Subcutaneous abdominal adipose tissue (tissue), 5 donors: Measurements from ENCODE around the gene TEAD1.
"Not testable (repeated sequence)": the region's sequence is repeated elsewhere in the genome, so short reads cannot be mapped to it uniquely, and the experiment has no call there.

Experiments used
- H3K27ac ChIP-seq: one replicate; pipeline ENCODE4 v1.7.0; 2013; ENCODE audit warnings: low read depth, mild to moderate bottlenecking, inconsistent platforms, low read length, moderate library complexity
- H3K27me3 ChIP-seq, 5 donors: one replicate each; pipeline ENCODE4 v1.7.0; 2013; ENCODE audit warnings: low read length in 5 of 5, inconsistent platforms in 1 of 5; ENCODE audit not compliant: control insufficient read depth in 5 of 5, insufficient read depth in 4 of 5
- H3K36me3 ChIP-seq, 5 donors: one replicate each; pipeline ENCODE4 v1.7.0; 2013; ENCODE audit warnings: low read length in 5 of 5; ENCODE audit not compliant: control insufficient read depth in 5 of 5, insufficient read depth in 5 of 5
- H3K4me1 ChIP-seq, 5 donors: one replicate each; pipeline ENCODE4 v1.7.0; 2013; ENCODE audit warnings: low read length in 5 of 5, mild to moderate bottlenecking in 3 of 5, moderate library complexity in 1 of 5; ENCODE audit not compliant: control insufficient read depth in 5 of 5, insufficient read depth in 5 of 5
- H3K4me3 ChIP-seq, 5 donors: one replicate each; pipeline ENCODE4 v1.7.0; 2013; ENCODE audit warnings: low read length in 5 of 5, low read depth in 1 of 5
- H3K9ac ChIP-seq, 5 donors: one replicate each; pipeline ENCODE4 v1.7.0; 2013; ENCODE audit warnings: low read length in 5 of 5, mild to moderate bottlenecking in 4 of 5, moderate library complexity in 3 of 5
- H3K9me3 ChIP-seq, 5 donors: one replicate each; pipeline ENCODE4 v1.7.0; 2013; ENCODE audit warnings: low read length in 5 of 5; ENCODE audit not compliant: control insufficient read depth in 5 of 5
- donor health status: healthy.
- donor health status: healthy.
- donor health status: healthy.
- donor health status: healthy.
- donor health status: healthy.

The TEAD1 gene

DNA sequence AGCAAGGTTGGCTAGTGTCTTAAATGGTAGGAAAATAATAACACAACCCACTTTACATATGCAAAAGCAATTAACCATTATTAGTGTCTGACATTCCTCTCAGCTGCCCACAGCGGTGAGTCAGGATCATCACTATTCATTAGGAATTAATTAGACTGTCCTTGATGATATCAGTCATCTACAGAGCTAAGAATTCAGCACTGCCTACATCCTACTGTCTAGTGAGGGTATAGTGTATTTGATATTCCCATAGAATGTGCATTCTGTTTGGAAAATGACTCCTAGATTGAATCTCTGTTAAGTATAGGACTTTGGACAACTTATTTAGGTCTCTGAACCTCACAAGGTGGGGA, 82.2 kb downstream of the TEAD1 start:
- H3K9me3 ChIP-seq: no peaks in the 10 kb centered on the region
- H3K27ac ChIP-seq: no peak overlapping the region
- no peaks in the 10 kb centered on the region for H3K27me3 ChIP-seq
- peaks cover 0 to 3% (median 0%) of the 10 kb centered on the region in 5 donors for H3K4me1 ChIP-seq
- no peak overlapping the region for H3K4me3 ChIP-seq
- H3K36me3 ChIP-seq: no peaks in the 10 kb centered on the region
- no peak overlapping the region for H3K9ac ChIP-seq

DNA sequence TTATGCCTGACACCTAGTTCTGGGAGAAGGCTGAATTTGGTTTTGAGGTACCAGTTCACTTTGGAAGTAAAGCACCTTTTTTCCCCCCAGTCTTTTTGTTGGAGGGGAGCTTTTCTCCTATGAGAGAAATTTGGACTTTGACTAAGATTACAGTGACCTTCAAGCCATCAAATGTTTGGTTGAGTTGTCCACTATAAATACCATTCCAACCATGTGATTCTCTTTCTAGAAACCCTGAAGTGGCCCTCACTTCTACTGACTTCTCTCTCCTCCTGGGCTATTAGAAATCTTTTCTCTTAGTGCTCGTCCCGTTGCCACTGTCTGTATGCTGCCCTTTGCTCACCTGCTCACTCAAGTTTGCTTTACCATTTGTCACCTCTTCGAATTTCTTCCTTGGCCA, 82.6 kb downstream of the TEAD1 start:
- H3K27me3 ChIP-seq: no peaks in the 10 kb centered on the region
- H3K27ac ChIP-seq: no peak overlapping the region
- H3K4me3 ChIP-seq: no peak overlapping the region
- H3K9me3 ChIP-seq: no peaks in the 10 kb centered on the region
- H3K4me1 ChIP-seq: peaks cover 0 to 3% (median 2%) of the 10 kb centered on the region in 5 donors
- no peaks in the 10 kb centered on the region for H3K36me3 ChIP-seq
- no peak overlapping the region for H3K9ac ChIP-seq

DNA sequence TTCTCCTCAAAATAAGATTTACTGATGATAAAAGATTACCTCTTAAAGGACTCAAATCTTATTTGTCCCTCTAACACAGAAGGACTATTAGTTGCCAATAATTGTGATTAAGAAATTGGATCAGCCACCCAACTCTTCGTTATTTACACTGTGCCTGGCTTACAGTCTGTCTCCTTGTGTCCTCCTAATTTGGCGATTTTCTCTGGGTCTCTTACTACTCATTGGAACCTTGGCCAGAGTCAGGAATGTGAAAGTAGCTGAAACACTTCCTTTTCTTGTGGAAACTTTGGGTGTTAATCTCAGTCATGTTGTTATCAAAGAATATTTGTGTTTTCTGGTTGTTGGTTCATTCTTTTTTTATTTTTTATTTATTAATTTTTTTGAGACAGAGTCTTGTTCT, 83.2 kb downstream of the TEAD1 start:
- H3K9me3 ChIP-seq: no peaks in the 10 kb centered on the region
- H3K36me3 ChIP-seq: no peaks in the 10 kb centered on the region
- H3K4me1 ChIP-seq: peaks cover 0 to 8% (median 3%) of the 10 kb centered on the region in 5 donors
- no peak overlapping the region for H3K27ac ChIP-seq
- no peak overlapping the region for H3K9ac ChIP-seq
- no peaks in the 10 kb centered on the region for H3K27me3 ChIP-seq
- H3K4me3 ChIP-seq: no peak overlapping the region

DNA sequence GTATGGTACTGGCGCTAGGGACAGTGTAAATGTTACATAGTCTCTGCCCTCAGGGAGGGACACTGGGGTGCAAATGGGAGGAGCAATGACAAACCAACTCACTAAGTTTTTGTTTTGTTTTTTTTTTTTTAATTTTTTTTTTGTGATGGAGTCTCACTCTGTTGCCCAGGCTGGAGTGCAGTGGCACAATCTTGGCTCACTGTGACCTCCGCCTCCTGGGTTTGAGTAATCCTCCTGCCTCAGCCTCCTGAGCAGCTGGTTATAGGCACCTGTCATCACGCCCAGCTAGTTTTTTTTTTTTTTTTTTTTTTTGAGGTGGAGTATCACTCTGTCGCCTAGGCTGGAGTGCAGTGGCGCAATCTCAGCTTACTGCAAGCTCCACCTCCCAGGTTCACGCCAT, 83.9 kb downstream of the TEAD1 start:
- not testable (repeated sequence) for H3K27me3 ChIP-seq, H3K36me3 ChIP-seq, H3K4me3 ChIP-seq, H3K9ac ChIP-seq, H3K27ac ChIP-seq, H3K4me1 ChIP-seq, H3K9me3 ChIP-seq

DNA sequence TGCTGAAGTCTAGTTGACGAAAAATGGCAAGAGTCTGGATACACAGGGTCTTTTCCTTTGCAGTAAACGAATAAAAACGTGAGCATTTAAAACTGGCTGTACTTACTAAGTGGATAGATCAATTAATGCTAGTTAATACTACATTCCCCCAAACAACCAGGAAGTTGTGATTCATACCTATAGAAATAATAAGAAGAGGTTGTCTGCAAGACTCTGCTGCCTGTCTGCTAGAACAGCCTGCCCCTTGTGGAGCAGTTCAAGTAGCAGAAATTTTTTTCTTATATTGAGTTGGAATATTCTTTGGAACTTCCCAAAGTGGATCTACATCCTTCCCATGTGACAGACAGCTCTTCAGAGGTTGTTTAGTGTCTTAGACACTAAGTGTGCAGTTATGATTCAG, 86.8 kb downstream of the TEAD1 start:
- Histone ChIP-seq H3K4me1 (peaks cover 0 to 8% (median 4%) of the 10 kb centered on the region in 5 donors), H3K27me3 (no peaks in the 10 kb centered on the region), H3K4me3 (no peak overlapping the region), H3K9ac (no peak overlapping the region), H3K27ac (no peak overlapping the region), H3K36me3 (peaks cover 3 to 17% (median 13%) of the 10 kb centered on the region in 5 donors), H3K9me3 (no peaks in the 10 kb centered on the region)

DNA sequence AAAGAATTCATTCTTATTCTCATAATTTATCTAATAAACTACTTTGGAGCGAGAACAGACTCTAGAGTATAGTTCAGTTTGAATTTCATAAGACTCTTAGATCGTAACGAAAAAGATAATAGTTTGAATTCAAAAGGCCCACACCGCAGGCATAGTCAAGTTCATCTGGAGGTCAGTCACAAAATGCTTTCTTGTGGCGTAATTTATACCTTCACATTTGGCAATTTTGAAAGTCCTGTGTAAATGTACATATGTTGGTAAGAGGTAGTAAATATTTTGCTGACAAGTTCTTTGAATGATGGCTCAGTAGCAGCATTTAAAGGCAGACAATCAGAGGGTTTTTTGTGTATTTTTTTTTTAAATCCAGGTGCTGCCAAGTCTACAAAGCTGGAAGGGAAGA, 88.1 kb downstream of the TEAD1 start:
- Histone ChIP-seq H3K27me3 (no peaks in the 10 kb centered on the region), H3K4me1 (peaks cover 0 to 12% (median 6%) of the 10 kb centered on the region in 5 donors)

DNA sequence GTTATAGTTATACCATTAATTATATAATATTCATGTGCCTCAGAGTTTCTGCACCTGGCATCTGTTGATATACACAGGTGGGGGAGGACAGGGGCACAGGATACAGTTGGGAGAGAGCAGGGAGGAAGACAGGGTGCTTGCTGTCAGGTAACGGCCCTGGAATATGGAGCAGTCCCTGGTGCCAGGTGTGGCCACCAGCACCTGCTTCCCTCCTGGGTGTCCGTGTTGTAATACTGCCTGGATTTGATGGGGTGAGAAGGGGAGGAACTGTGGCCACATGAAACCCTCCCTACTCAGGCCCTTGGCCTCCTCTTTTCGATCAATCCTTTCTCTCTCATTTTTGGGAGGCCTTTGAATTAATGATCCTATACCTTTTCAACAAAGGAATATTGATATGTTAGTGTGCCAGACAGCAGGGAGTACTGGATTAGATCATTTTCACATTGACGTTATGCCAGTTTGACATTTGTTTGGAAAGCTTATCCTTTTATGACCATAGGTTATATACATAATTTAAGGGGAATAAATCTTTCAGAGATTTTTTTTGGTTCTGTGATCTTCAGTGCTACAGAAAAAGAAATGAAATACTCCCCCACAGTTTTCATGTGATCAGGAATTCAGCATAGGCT, 88.6 kb downstream of the TEAD1 start:
- Histone ChIP-seq H3K27ac (no peak overlapping the region), H3K4me1 (peaks cover 0 to 17% (median 12%) of the 10 kb centered on the region in 5 donors), H3K27me3 (no peaks in the 10 kb centered on the region)

More for the DNA sequence above, 88.1 kb downstream of the TEAD1 start:
- H3K9me3 ChIP-seq: no peaks in the 10 kb centered on the region
- no peak overlapping the region for H3K4me3 ChIP-seq
- H3K36me3 ChIP-seq: peaks cover 8 to 21% (median 15%) of the 10 kb centered on the region in 5 donors
- H3K27ac ChIP-seq: no peak overlapping the region
- no peak overlapping the region for H3K9ac ChIP-seq

DNA sequence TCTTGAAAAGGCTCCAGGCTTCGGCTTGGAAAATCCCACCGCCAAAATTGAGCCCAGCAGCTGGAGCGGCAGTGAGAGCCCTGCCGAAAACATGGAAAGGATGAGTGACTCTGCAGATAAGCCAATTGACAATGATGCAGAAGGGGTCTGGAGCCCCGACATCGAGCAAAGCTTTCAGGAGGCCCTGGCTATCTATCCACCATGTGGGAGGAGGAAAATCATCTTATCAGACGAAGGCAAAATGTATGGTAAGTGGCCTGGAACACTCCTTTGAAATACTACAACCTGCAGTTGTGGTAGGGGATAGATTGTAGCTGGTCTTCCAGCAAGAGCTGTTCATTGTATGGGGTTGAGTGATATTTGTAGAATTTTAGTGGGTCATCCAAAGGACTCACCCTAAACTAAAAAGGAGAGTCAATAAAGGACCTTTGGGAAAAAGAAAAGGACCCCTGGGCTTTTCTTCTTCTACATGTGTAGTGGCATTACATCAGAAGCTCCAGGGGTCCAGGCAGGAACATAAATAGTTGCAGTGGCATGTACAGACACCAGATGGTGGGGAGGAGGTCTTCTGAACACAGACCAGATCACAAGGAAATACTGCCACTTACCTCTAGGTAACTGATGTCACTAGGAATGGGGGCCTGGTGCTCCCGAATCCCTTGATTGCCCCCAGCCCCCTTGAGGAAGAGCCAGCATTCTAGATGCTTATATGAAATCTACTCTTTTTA, 90.1 kb downstream of the TEAD1 start:
- no peak overlapping the region for H3K27ac ChIP-seq
- no peaks in the 10 kb centered on the region for H3K27me3 ChIP-seq
- H3K36me3 ChIP-seq: peaks cover 8 to 21% (median 15%) of the 10 kb centered on the region in 5 donors
- no peak overlapping the region for H3K4me3 ChIP-seq
- no peaks in the 10 kb centered on the region for H3K9me3 ChIP-seq
- H3K9ac ChIP-seq: no peak overlapping the region
- peaks cover 0 to 31% (median 24%) of the 10 kb centered on the region in 5 donors for H3K4me1 ChIP-seq

More for the DNA sequence above, 88.6 kb downstream of the TEAD1 start:
- H3K9ac ChIP-seq: no peak overlapping the region
- peaks cover 8 to 21% (median 15%) of the 10 kb centered on the region in 5 donors for H3K36me3 ChIP-seq
- no peaks in the 10 kb centered on the region for H3K9me3 ChIP-seq
- H3K4me3 ChIP-seq: no peak overlapping the region

DNA sequence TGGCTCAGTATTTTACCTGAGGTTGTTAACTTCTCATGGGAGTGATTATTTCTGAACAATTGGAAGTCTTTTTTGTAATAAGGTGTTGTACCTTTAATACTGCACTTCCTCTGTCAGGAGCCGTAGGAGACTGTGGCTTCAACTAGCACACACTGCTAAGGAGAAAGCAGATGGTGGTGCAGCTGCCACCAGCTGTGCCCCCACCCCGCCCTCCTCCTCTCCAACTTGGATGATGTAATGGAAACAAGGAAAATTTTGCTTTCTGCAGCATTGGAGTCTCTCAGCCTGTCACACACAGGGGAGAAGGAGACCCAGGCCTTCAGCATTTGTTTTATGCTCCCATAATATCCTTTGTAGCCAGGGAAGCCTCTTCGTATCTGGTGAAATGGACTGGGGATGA, 91.2 kb downstream of the TEAD1 start:
- no peak overlapping the region for H3K27ac ChIP-seq
- peaks cover 8 to 41% (median 35%) of the 10 kb centered on the region in 5 donors for H3K4me1 ChIP-seq
- no peaks in the 10 kb centered on the region for H3K9me3 ChIP-seq
- no peak overlapping the region for H3K9ac ChIP-seq
- no peak overlapping the region for H3K4me3 ChIP-seq
- peaks cover 8 to 21% (median 15%) of the 10 kb centered on the region in 5 donors for H3K36me3 ChIP-seq
- H3K27me3 ChIP-seq: no peaks in the 10 kb centered on the region

DNA sequence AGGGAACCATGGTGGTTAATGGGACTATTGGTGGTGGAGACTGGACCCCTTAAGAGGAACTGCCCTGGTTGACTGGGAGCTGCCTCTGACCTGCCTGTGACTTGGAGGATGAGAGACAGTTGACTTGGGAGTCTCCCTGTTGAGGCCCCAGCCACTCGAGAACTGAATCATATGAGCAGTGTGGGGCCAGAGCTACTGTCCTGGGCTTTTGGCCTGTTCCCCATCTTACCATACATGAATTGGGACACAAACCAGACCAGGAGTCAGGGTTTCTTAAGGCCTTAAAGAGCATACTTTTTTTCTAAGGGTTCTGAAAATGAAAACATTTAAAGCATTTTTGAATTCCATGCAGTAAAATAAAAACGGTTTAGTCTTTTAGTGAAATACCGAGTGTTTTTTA, 92.8 kb downstream of the TEAD1 start:
- Histone ChIP-seq H3K4me1 (peaks cover 8 to 51% (median 43%) of the 10 kb centered on the region in 5 donors), H3K36me3 (peaks cover 8 to 21% (median 15%) of the 10 kb centered on the region in 5 donors), H3K27me3 (no peaks in the 10 kb centered on the region), H3K4me3 (no peak overlapping the region), H3K9me3 (no peaks in the 10 kb centered on the region), H3K9ac (no peak overlapping the region), H3K27ac (peak overlapping the region; percentile 15)
